Fibroblast of villous mesenchyme (primary cell): Measurements from ENCODE around the gene CCDC57. TPM values are rescaled to one million over a fixed set of nuclear protein-coding genes. Genes with fewer than 3 reads are reported as not detected.

ENCODE experiments used
- DNase-seq: peaks from one replicate; pipeline ENCODE4 v3.0.0-alpha.2; 2010; ENCODE audit warnings: low read depth
- H3K4me3 ChIP-seq: 2 replicates; pipeline ENCODE4 v1.5.1; 2011; ENCODE audit warnings: low read depth, mild to moderate bottlenecking, low read length
- total RNA-seq: library from RNA; depleted of rRNA; stranded (reverse); fragments of >200 nt; gene quantifications from 2 replicates; pipeline ENCODE4 v1.2.3, GENCODE V29; 2012
- TF ChIP-seq, protein P1 (sequence below): IDR thresholded peaks from 2 replicates; pipeline ENCODE4 v1.5.1; 2012; ENCODE audit warnings: low read depth, mild to moderate bottlenecking, low read length; ENCODE audit not compliant: insufficient read depth

Gene CCDC57
- total RNA-seq, 1 donor = 19.9 TPM

GRCh38 chr17:82113941-82114340 is 98.7 kb downstream of the CCDC57 start:
- no peak overlapping the region for H3K4me3 ChIP-seq
- DNase-seq = no peak
- TF ChIP-seq, protein P1, sequence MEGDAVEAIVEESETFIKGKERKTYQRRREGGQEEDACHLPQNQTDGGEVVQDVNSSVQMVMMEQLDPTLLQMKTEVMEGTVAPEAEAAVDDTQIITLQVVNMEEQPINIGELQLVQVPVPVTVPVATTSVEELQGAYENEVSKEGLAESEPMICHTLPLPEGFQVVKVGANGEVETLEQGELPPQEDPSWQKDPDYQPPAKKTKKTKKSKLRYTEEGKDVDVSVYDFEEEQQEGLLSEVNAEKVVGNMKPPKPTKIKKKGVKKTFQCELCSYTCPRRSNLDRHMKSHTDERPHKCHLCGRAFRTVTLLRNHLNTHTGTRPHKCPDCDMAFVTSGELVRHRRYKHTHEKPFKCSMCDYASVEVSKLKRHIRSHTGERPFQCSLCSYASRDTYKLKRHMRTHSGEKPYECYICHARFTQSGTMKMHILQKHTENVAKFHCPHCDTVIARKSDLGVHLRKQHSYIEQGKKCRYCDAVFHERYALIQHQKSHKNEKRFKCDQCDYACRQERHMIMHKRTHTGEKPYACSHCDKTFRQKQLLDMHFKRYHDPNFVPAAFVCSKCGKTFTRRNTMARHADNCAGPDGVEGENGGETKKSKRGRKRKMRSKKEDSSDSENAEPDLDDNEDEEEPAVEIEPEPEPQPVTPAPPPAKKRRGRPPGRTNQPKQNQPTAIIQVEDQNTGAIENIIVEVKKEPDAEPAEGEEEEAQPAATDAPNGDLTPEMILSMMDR = no peak

DNA sequence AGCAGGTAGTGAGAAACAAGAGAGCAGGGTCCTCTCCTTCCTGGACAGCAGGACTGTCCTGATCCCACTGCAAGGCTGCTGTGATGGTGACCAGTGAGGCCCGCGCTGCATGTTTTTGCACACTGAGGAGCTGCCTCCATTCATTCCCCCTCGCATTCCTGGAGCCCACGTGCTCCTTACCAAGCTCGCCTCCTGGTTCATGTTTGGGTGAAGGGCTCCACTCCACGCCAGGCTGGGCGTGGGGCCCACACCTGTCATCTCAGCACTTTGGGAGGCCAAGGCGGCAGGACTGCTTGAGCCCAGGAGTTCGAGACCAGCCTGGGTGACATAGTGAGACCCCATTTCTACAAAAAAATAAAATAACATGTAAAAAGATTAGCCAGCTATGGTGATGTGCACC is 99.2 kb downstream of the CCDC57 start:
- no peak overlapping the region for H3K4me3 ChIP-seq
- DNase-seq = no peak
- TF ChIP-seq, protein P1 = no peak

- no peak for DNase-seq
- no peak overlapping the region for H3K4me3 ChIP-seq
- TF ChIP-seq, protein P1 = no peak
Observed at GRCh38 chr17:82112914-82113311, 99.7 kb downstream of the CCDC57 start.

- DNase-seq = no peak
- H3K4me3 ChIP-seq = no peak overlapping the region
- TF ChIP-seq, protein P1 = no peak
Observed at GRCh38 chr17:82112181-82112913, 100.3 kb downstream of the CCDC57 start.

DNA sequence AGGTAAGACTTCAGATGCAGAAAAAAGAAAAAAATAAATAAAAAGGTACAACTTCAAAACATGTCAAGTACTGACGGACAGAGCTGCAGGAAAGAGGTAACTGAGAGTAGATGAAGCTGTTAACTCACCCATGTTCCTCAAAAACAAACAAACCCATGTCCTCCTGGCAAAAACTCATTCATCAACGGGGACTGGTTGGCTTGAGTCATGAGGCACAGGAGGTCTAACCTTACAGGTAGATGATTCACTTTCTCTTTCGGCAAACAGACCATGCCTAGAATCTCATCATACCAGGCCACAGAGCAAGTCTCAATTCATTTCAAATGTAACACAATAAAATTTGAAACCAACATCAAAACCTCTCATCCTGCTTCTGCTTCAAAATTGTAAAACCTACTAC is 102.3 kb downstream of the CCDC57 start:
- H3K4me3 ChIP-seq = no peak overlapping the region
- TF ChIP-seq, protein P1 = no peak
- DNase-seq = no peak

- no peak for DNase-seq
- TF ChIP-seq, protein P1 = no peak
- H3K4me3 ChIP-seq = no peak overlapping the region
Observed at GRCh38 chr17:82108961-82109475, 103.6 kb downstream of the CCDC57 start.
